ENCODE results near the gene PLPP1. TPM values are rescaled to one million over a fixed set of nuclear protein-coding genes. Genes with fewer than 3 reads are reported as not detected.

Gene PLPP1
- total and polyA plus RNA-seq, 4 donors, result 51.9 to 129 (median 60.7) TPM

- TF ChIP-seq CTCF (IDR thresholded peaks at IDR 0.05; ENCODE audit: control extremely low read depth, extremely low read depth), result no peak
- DNase-seq, result peak in 1 of 3 donors; percentile 51
- H3K4me1 ChIP-seq (ENCODE audit: control insufficient read depth in 5 of 5, insufficient read depth in 5 of 5, low read length in 5 of 5), result peaks cover 0 to 14% (median 11%) of the 10 kb centered on the region in 5 donors
- no peak for ATAC-seq (ENCODE audit: insufficient read depth, low FRiP score)
- no peak overlapping the region for H3K27ac ChIP-seq (ENCODE audit: low read depth in 1 of 2, low read length in 1 of 2)
- H3K27me3 ChIP-seq (ENCODE audit: control insufficient read depth in 3 of 3, insufficient read depth in 3 of 3, low read length in 2 of 3), result no peaks in the 10 kb centered on the region
- H3K9ac ChIP-seq (ENCODE audit: insufficient read depth in 1 of 2, low read length in 2 of 2), result no peak overlapping the region
- no peaks in the 10 kb centered on the region for H3K9me3 ChIP-seq (ENCODE audit: control insufficient read depth in 4 of 4, insufficient read depth in 3 of 4, low read length in 3 of 4)
- no peak overlapping the region for H3K4me3 ChIP-seq
- no peaks in the 10 kb centered on the region for H3K36me3 ChIP-seq (ENCODE audit: control insufficient read depth in 4 of 4, insufficient read depth in 4 of 4, low read length in 4 of 4)
Measured at GRCh38 chr5:55572020-55572419, 37.3 kb upstream of the PLPP1 start.

DNA sequence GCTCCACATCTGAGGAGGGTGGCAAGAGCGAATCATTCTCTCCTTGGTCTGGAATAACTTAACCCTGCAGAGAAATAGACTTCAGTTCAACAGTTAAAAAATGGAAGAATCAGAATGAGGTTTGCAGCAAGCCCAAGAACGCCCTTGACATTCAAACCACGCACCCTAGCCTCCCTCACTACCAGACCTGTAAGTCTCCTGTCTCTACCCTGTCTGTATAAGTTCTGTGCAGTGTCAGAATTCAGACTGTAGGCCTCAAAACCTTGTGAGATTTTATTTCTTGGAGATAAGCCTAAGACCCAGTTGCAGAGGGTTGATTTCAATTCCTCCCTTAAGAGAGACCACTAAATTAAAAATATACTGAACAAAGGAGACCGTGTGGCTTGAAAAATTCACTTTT, 35.8 kb upstream of the PLPP1 start:
- DNase-seq (no peak), ATAC-seq (ENCODE audit: insufficient read depth, low FRiP score) (no peak)
- Histone ChIP-seq H3K9ac (ENCODE audit: insufficient read depth in 1 of 2, low read length in 2 of 2) (no peak overlapping the region), H3K36me3 (ENCODE audit: control insufficient read depth in 4 of 4, insufficient read depth in 4 of 4, low read length in 4 of 4) (no peaks in the 10 kb centered on the region), H3K27ac (ENCODE audit: low read depth in 1 of 2, low read length in 1 of 2) (peak overlapping the region in 1 of 2 donors; percentile 57), H3K4me3 (no peak overlapping the region), H3K27me3 (ENCODE audit: control insufficient read depth in 3 of 3, insufficient read depth in 3 of 3, low read length in 2 of 3) (no peaks in the 10 kb centered on the region), H3K4me1 (ENCODE audit: control insufficient read depth in 5 of 5, insufficient read depth in 5 of 5, low read length in 5 of 5) (peaks cover 0 to 11% (median under 1%) of the 10 kb centered on the region in 5 donors), H3K9me3 (ENCODE audit: control insufficient read depth in 4 of 4, insufficient read depth in 3 of 4, low read length in 3 of 4) (no peaks in the 10 kb centered on the region)
- TF ChIP-seq CTCF (IDR thresholded peaks at IDR 0.05; ENCODE audit: control extremely low read depth, extremely low read depth), result no peak
- 94 to 95% methylated on average over 4 of the region's 4 CpGs for WGBS, 2 donors

GRCh38 chr5:55570026-55570425, 35.3 kb upstream of the PLPP1 start:
- DNase-seq (no peak), ATAC-seq (ENCODE audit: insufficient read depth, low FRiP score) (no peak)
- Histone ChIP-seq H3K27me3 (ENCODE audit: control insufficient read depth in 3 of 3, insufficient read depth in 3 of 3, low read length in 2 of 3) (no peaks in the 10 kb centered on the region), H3K4me1 (ENCODE audit: control insufficient read depth in 5 of 5, insufficient read depth in 5 of 5, low read length in 5 of 5) (peaks cover 0 to 11% (median 0%) of the 10 kb centered on the region in 5 donors), H3K4me3 (no peak overlapping the region), H3K27ac (ENCODE audit: low read depth in 1 of 2, low read length in 1 of 2) (no peak overlapping the region), H3K36me3 (ENCODE audit: control insufficient read depth in 4 of 4, insufficient read depth in 4 of 4, low read length in 4 of 4) (no peaks in the 10 kb centered on the region), H3K9ac (ENCODE audit: insufficient read depth in 1 of 2, low read length in 2 of 2) (no peak overlapping the region), H3K9me3 (ENCODE audit: control insufficient read depth in 4 of 4, insufficient read depth in 3 of 4, low read length in 3 of 4) (no peaks in the 10 kb centered on the region)
- TF ChIP-seq CTCF (IDR thresholded peaks at IDR 0.05; ENCODE audit: control extremely low read depth, extremely low read depth), result no peak
- WGBS, 2 donors, result 56 to 87% methylated on average over 2 of the region's 2 CpGs

GRCh38 chr5:55569513-55569865, 34.7 kb upstream of the PLPP1 start:
- 88 to 90% methylated on average over 3 of the region's 3 CpGs for WGBS, 2 donors
- H3K4me1 ChIP-seq (ENCODE audit: control insufficient read depth in 5 of 5, insufficient read depth in 5 of 5, low read length in 5 of 5), result peaks cover 0 to 11% (median 0%) of the 10 kb centered on the region in 5 donors
- no peaks in the 10 kb centered on the region for H3K36me3 ChIP-seq (ENCODE audit: control insufficient read depth in 4 of 4, insufficient read depth in 4 of 4, low read length in 4 of 4)
- H3K4me3 ChIP-seq, result no peak overlapping the region
- no peak for TF ChIP-seq CTCF (IDR thresholded peaks at IDR 0.05; ENCODE audit: control extremely low read depth, extremely low read depth)
- no peak overlapping the region for H3K9ac ChIP-seq (ENCODE audit: insufficient read depth in 1 of 2, low read length in 2 of 2)
- DNase-seq, result no peak
- no peaks in the 10 kb centered on the region for H3K27me3 ChIP-seq (ENCODE audit: control insufficient read depth in 3 of 3, insufficient read depth in 3 of 3, low read length in 2 of 3)
- H3K27ac ChIP-seq (ENCODE audit: low read depth in 1 of 2, low read length in 1 of 2), result no peak overlapping the region
- no peaks in the 10 kb centered on the region for H3K9me3 ChIP-seq (ENCODE audit: control insufficient read depth in 4 of 4, insufficient read depth in 3 of 4, low read length in 3 of 4)
- no peak for ATAC-seq (ENCODE audit: insufficient read depth, low FRiP score)

All from lung (tissue), 12 donors.